ENCODE measurements around the gene USH2A.

- TF ChIP-seq EZH2 (IDR thresholded peaks at IDR 0.05) = no peak
- no peak for TF ChIP-seq POLR2A (IDR thresholded peaks at IDR 0.05; ENCODE audit: borderline replicate concordance, extremely low read depth, insufficient read depth, insufficient read length)
- no peak for TF ChIP-seq ZNF274 (IDR thresholded peaks at IDR 0.05; ENCODE audit: low read depth, low read length)
- no peak for TF ChIP-seq MAX (IDR thresholded peaks at IDR 0.05)
- TF ChIP-seq CTCF (IDR thresholded peaks at IDR 0.05 in 2 of 3, conservative IDR thresholded peaks at IDR 0.05 in 1 of 3; ENCODE audit: borderline replicate concordance in 1 of 3, insufficient read depth in 1 of 3, low read depth in 2 of 3, low read length in 2 of 3) = no peak
- no peak for TF ChIP-seq POLR2AphosphoS5 (IDR thresholded peaks at IDR 0.05; ENCODE audit: low read depth, low read length)
- no peak for TF ChIP-seq ATF3 (IDR thresholded peaks at IDR 0.05)
- TF ChIP-seq EZH2phosphoT487 (IDR thresholded peaks at IDR 0.05; ENCODE audit: borderline replicate concordance) = no peak
Observed at GRCh38 chr1:215807911-215808436, 615.3 kb downstream of the USH2A start.

Measured in HCT116 (cell line).